Small intestine (tissue), 7 donors: ENCODE data around the gene HDAC4. TPM values are rescaled to one million over a fixed set of nuclear protein-coding genes. Genes with fewer than 3 reads are reported as not detected.

Experiments
- DNase-seq, 2 donors: peaks; one replicate each; pipeline versions ENCODE4 v3.0.0 to v3.0.0-alpha.2; 2013
- FAIRE-seq: peaks from 2 replicates; lab custom pipeline; 2012; peaks lifted over from hg19 to GRCh38; lab: Jason Lieb, UNC
- H3K27ac ChIP-seq, 3 donors: one replicate each; pipeline ENCODE4 v1.5.1; 2013; ENCODE audit warnings: low read length in 2 of 3, mild to moderate bottlenecking in 2 of 3, control low read depth in 1 of 3, inconsistent platforms in 1 of 3, low read depth in 1 of 3, moderate library complexity in 1 of 3
- H3K27me3 ChIP-seq, 3 donors: one replicate each; pipeline ENCODE4 v1.6.1; 2013; ENCODE audit warnings: low read length in 3 of 3, inconsistent platforms in 1 of 3; ENCODE audit not compliant: control insufficient read depth in 3 of 3, insufficient read depth in 3 of 3
- H3K36me3 ChIP-seq, 3 donors: one replicate each; pipeline ENCODE4 v1.6.1; 2013; ENCODE audit warnings: low read length in 3 of 3, inconsistent platforms in 1 of 3, low read depth in 1 of 3, mild to moderate bottlenecking in 1 of 3, moderate library complexity in 1 of 3; ENCODE audit not compliant: control insufficient read depth in 3 of 3, insufficient read depth in 2 of 3
- H3K4me1 ChIP-seq, 3 donors: one replicate each; pipeline ENCODE4 v1.6.1; 2013; ENCODE audit warnings: low read length in 2 of 3, inconsistent platforms in 1 of 3, low read depth in 1 of 3, mild to moderate bottlenecking in 1 of 3, moderate library complexity in 1 of 3; ENCODE audit not compliant: control insufficient read depth in 3 of 3, insufficient read depth in 2 of 3
- H3K4me3 ChIP-seq, 3 donors: one replicate each; pipeline ENCODE4 v1.5.1; 2013; ENCODE audit warnings: low read length in 3 of 3, control low read depth in 1 of 3, inconsistent platforms in 1 of 3, low read depth in 1 of 3, mild to moderate bottlenecking in 1 of 3, moderate library complexity in 1 of 3
- H3K9me3 ChIP-seq, 2 donors: one replicate each; pipeline ENCODE4 v1.6.1; 2013; ENCODE audit warnings: low read depth in 1 of 2, low read length in 1 of 2; ENCODE audit not compliant: control insufficient read depth in 2 of 2, insufficient read depth in 1 of 2
- WGBS, 3 donors: extraction: QIAGEN DNeasy Blood & Tissue Kit; methylation state at CpG; one replicate each; pipeline ENCODE4 v1.1.7; 2013; 5-methylcytosine and 5-hydroxymethylcytosine counted together
- polyA plus RNA-seq, 4 donors: library from polyadenylated mRNA; stranded (reverse) in 3 of 4; unstranded in 1 of 4; fragments of 200-250 nt in 3 of 4; fragments of 120-200 nt in 1 of 4; gene quantifications; one replicate each; pipeline versions ENCODE4 v1.2.1 to v1.2.3, GENCODE V29; 2013
- donor health status: healthy with polysubstance abuse.
- donor health status: control.
- donor health status: control.
- donor health status: Bipolar disorder and iron deficiency.
- donor health status: healthy.

HDAC4 gene
- polyA plus RNA-seq, 4 donors, result 3.1 to 11.3 (median 5.9) TPM

GRCh38 chr2:239277401-239278085 lies 123.3 kb downstream of the HDAC4 start:
- 85 to 94% (median 91%) methylated on average over 27 of the region's 27 CpGs for WGBS, 3 donors
- Histone ChIP-seq H3K27me3 (no peaks in the 10 kb centered on the region), H3K27ac (no peak overlapping the region), H3K9me3 (no peaks in the 10 kb centered on the region), H3K4me1 (peaks cover 0 to 10% (median 0%) of the 10 kb centered on the region in 3 donors), H3K36me3 (peaks cover 0 to 6% (median 0%) of the 10 kb centered on the region in 3 donors), H3K4me3 (no peak overlapping the region)
- FAIRE-seq (no peak), DNase-seq (no peak)

- DNase-seq (no peak), FAIRE-seq (no peak)
- Histone ChIP-seq H3K4me3 (no peak overlapping the region), H3K36me3 (peaks cover 0 to 6% (median 0%) of the 10 kb centered on the region in 3 donors), H3K27me3 (no peaks in the 10 kb centered on the region), H3K27ac (no peak overlapping the region), H3K9me3 (no peaks in the 10 kb centered on the region), H3K4me1 (peaks cover 0 to 10% (median 0%) of the 10 kb centered on the region in 3 donors)
- 89 to 94% (median 93%) methylated on average over 9 of the region's 9 CpGs for WGBS, 3 donors
These were observed 124.0 kb downstream of the HDAC4 start for GRCh38 chr2:239276851-239277250.

- Histone ChIP-seq H3K27me3 (no peaks in the 10 kb centered on the region), H3K36me3 (peaks cover 0 to 6% (median 0%) of the 10 kb centered on the region in 3 donors), H3K4me3 (no peak overlapping the region), H3K27ac (peak overlapping the region in 2 of 3 donors; percentile 53 to 91), H3K4me1 (peaks cover 0 to 10% (median 0%) of the 10 kb centered on the region in 3 donors), H3K9me3 (no peaks in the 10 kb centered on the region)
- DNase-seq (no peak), FAIRE-seq (no peak)
- WGBS, 3 donors, result 81 to 91% (median 88%) methylated on average over 31 of the region's 31 CpGs
These were observed 124.7 kb downstream of the HDAC4 start for GRCh38 chr2:239275847-239276831.

- no peaks in the 10 kb centered on the region for H3K9me3 ChIP-seq
- WGBS, 3 donors, result 55 to 72% (median 59%) methylated on average over 29 to 34 of the region's 34 CpGs
- peaks cover 0 to 10% (median 0%) of the 10 kb centered on the region in 3 donors for H3K4me1 ChIP-seq
- peak in 1 of 2 donors; percentile 67 for DNase-seq
- H3K36me3 ChIP-seq, result peaks cover 0 to 6% (median 0%) of the 10 kb centered on the region in 3 donors
- peak overlapping the region; percentile 6 to 91 (median 53) for H3K27ac ChIP-seq
- FAIRE-seq, result no peak
- no peaks in the 10 kb centered on the region for H3K27me3 ChIP-seq
- peak overlapping the region in 1 of 3 donors; percentile 8 for H3K4me3 ChIP-seq
These were observed 125.7 kb downstream of the HDAC4 start for GRCh38 chr2:239275044-239275685.

- Histone ChIP-seq H3K27me3 (no peaks in the 10 kb centered on the region), H3K4me3 (peak overlapping the region in 1 of 3 donors; percentile 8), H3K9me3 (no peaks in the 10 kb centered on the region), H3K4me1 (peaks cover 0 to 10% (median 0%) of the 10 kb centered on the region in 3 donors), H3K36me3 (peaks cover 0 to 6% (median 0%) of the 10 kb centered on the region in 3 donors), H3K27ac (peak overlapping the region in 1 of 3 donors; percentile 91)
- FAIRE-seq (no peak), DNase-seq (no peak)
- 60 to 80% (median 68%) methylated on average over 15 to 16 of the region's 16 CpGs for WGBS, 3 donors
These were observed 126.3 kb downstream of the HDAC4 start for GRCh38 chr2:239274391-239275043.

- no peak for FAIRE-seq
- H3K36me3 ChIP-seq, result peaks cover 0 to 6% (median 0%) of the 10 kb centered on the region in 3 donors
- peaks cover 3 to 10% (median 3%) of the 10 kb centered on the region in 3 donors for H3K4me1 ChIP-seq
- no peaks in the 10 kb centered on the region for H3K9me3 ChIP-seq
- H3K27me3 ChIP-seq, result no peaks in the 10 kb centered on the region
- 84 to 87% (median 85%) methylated on average over 23 of the region's 23 CpGs for WGBS, 3 donors
- DNase-seq, result no peak
- no peak overlapping the region for H3K4me3 ChIP-seq
- H3K27ac ChIP-seq, result peak overlapping the region in 1 of 3 donors; percentile 91
These were observed 127.3 kb downstream of the HDAC4 start for GRCh38 chr2:239273280-239274234.

- Histone ChIP-seq H3K9me3 (no peaks in the 10 kb centered on the region), H3K27me3 (no peaks in the 10 kb centered on the region), H3K27ac (no peak overlapping the region), H3K36me3 (peaks cover 0 to 5% (median 0%) of the 10 kb centered on the region in 3 donors), H3K4me1 (peaks cover 6 to 14% (median 9%) of the 10 kb centered on the region in 3 donors), H3K4me3 (no peak overlapping the region)
- WGBS, 3 donors, result 94 to 99% (median 95%) methylated on average over 9 of the region's 9 CpGs
- no peak for DNase-seq
- no peak for FAIRE-seq
These were observed 128.2 kb downstream of the HDAC4 start for GRCh38 chr2:239272626-239273025.
